ENCODE data around the gene RAD50.
"Not testable (repeated sequence)": the region's sequence is repeated elsewhere in the genome, so short reads cannot be mapped to it uniquely, and the experiment has no call there.

RAD50 gene

DNA sequence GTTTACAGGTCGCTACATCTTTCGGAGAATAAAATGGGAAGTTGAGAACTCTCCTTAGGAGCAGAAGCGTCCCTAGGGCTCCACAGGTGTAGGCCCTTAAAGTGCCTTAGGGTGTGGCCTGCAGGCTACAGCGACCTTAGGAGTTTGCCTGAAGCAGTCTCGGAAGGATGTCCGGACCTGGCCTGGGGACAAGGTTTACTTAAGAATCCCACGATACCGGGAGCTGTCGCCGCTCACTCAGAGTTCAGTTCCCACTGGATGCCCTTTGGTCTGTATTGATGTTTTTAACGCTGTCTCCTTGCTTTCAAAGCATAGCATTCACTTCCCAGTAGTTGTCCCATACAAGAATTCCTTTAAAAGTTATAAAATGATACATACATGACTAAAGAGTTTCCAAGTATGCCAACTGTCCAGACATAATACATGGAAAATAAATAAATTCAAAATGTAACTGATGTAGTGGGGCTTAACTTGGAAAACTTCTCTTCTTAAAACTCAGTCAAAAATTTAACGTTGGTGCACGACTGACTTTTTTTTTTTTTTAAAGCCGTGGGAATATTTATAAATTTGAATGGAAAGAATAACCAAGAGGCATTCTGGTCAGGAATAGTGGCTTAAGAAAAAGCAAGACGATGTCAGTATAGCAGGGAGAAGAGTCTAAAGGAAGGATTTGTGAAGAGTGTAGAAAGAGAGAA is 848 bp downstream of the RAD50 start:
- DNase-seq (ENCODE audit: low read depth) = no peak

- no peak for DNase-seq (ENCODE audit: low read depth)
Observed at GRCh38 chr5:132559383-132560060, 2.7 kb downstream of the RAD50 start.

DNA sequence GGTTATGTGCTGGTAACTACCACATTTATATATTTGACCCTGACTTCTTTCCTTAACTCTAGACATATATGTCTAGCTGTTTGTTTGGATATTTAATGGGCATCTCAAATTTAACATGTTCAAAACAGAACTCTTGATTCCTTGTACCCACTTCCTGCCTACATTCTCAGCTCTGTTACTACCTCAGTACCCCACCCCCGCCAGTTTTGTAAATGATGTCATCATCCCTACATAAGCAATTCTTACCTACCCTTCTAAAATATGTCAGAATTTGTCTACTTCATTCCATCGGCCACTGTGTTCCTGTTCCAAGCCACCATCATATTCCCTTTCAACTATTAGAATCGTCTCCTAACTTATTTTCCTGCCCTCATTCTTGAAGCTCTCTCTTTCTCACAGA is 4.8 kb downstream of the RAD50 start:
- no peak for DNase-seq (ENCODE audit: low read depth)

DNA sequence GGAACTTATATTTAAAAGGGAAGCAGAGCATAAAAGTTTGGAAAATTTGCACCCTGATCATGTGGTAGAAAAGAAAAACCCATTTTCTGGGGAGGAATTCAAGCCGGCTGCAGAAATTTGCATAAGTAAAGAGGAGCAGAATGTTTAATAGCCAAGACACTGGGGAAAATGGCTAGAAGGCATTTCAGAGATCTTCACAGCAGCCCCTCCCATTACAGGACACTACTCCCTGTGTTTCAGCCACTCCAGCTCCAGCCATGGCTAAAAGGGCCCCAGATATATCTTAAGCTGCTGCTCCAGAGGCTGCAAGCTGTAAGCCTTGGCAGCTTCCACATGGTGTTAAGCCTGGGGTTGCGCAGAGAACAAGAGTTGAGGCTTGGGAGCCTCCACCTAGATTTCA is 7.8 kb downstream of the RAD50 start:
- DNase-seq (ENCODE audit: low read depth) = not testable (repeated sequence)

GRCh38 chr5:132566657-132567056 is 9.9 kb downstream of the RAD50 start:
- DNase-seq (ENCODE audit: low read depth) = no peak

- DNase-seq (ENCODE audit: low read depth) = no peak
Observed at GRCh38 chr5:132576123-132576522, 19.3 kb downstream of the RAD50 start.

DNA sequence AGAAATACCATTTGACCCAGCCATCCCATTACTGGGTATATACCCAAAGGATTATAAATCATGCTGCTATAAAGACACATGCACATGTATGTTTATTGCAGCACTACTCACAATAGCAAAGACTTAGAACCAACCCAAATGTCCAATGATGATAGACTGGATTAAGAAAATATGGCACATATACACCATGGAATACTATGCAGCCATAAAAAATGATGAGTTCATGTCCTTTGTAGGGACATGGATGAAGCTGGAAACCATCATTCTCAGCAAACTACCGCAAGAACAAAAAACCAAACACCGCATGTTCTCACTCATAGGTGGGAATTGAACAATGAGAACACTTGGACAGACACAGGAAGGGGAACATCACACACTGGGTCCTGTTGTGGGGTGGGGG is 27.8 kb downstream of the RAD50 start:
- not testable (repeated sequence) for DNase-seq (ENCODE audit: low read depth)

DNA sequence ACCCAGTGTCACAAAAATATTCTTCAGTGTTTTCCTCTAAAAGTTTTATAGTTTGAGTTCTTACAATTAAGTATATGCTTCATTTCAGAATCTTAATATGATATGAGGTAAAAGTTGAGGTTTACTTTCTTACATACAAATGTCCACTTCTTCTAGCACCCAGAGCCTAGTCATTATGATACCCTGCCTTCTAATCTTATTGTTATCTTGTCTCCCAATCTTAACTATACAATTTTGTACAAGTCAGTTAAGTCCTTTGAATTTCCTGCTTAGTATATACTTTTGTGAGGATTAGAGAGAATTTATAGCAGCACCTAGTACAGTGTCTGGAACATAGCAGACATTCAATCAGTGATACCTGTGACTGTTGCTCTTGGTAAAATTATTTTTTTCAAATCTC is 29.3 kb downstream of the RAD50 start:
- DNase-seq (ENCODE audit: low read depth) = no peak

DNA sequence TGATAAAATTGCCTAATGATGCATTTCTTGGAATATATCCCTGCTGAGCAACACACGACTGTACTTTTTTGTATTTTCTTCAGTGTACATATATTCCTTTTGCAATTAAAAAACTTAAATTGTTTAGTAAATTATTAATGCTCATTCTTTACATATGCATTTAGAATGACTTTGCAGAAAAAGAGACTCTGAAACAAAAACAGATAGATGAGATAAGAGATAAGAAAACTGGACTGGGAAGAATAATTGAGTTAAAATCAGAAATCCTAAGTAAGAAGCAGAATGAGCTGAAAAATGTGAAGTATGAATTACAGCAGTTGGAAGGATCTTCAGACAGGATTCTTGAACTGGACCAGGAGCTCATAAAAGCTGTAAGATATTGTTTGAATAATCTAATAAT is 32.7 kb downstream of the RAD50 start:
- DNase-seq (ENCODE audit: low read depth) = no peak

GRCh38 chr5:132591145-132591544 is 34.4 kb downstream of the RAD50 start:
- no peak for DNase-seq (ENCODE audit: low read depth)

DNA sequence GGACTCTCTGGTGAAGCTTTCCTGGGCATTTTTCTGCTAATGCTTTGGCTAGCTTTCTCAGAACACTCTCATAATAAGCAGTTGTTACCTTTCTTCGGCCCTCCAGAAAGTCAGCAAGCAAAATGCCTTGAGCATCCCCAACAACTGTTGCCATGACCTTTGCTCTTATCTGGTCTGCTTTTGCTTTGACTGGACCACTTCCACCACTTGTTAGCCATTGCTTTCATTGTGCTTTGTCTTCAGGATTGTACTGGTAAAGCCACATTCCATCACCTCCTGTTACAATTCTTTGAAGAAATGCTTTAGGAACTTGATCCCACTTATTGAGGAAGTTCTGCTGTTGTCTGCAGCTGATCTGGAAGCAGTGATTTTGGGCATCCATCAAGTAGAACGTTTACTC is 35.7 kb downstream of the RAD50 start:
- DNase-seq (ENCODE audit: low read depth) = no peak

GRCh38 chr5:132594170-132594569 is 37.4 kb downstream of the RAD50 start:
- DNase-seq (ENCODE audit: low read depth) = no peak

- DNase-seq (ENCODE audit: low read depth) = no peak
Observed at GRCh38 chr5:132595624-132596023, 38.8 kb downstream of the RAD50 start.

DNA sequence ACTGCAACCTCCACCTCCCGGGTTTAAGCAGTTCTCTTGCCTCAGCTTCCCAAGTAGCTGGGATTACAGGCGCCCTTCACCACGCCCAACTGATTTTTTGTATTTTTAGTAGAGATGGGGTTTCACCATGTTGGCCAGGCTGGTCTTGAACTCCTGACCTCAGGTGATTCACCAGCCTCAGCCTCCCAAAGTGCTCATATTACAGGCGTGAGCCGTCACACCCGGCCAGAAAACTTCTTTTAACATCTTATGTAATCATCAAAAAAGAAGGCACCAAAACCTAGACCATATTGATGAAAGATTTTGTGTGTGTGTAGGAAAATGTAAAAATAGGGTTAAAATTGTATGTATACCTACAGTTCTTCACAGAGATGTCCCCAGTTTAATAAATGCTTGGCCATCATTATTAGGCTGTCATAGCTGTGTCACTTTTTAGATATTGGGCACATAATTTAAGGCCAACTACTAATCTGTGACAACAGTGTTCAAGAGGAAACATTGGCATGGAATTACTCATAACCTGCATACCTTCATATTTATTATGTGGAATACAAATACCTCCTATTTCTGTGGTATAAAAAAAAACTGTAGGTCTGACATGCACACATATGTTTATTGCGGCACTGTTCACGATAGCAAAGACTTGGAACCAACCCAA is 44.4 kb downstream of the RAD50 start:
- DNase-seq (ENCODE audit: low read depth) = no peak

DNA sequence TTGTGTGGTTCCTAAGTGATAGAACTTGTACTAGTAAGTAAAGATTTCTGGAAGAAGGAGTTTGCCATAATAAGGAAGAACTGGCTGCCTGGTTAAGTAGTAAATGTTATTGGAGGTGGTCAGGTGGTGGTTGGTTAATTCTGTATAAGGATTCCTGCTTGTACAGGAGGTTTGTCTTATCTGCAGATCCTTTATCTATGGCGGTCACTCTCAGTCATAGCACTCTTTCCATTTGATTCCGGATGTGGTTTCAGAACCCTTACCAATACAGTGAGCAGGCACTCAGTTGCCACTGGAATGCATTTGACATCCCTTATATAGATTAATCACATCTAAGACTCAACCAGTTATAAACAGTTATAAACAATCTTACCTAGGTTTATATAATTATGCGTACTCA is 50.3 kb downstream of the RAD50 start:
- DNase-seq (ENCODE audit: low read depth) = no peak

- DNase-seq (ENCODE audit: low read depth) = no peak
Observed at GRCh38 chr5:132608107-132608506, 51.3 kb downstream of the RAD50 start.

DNA sequence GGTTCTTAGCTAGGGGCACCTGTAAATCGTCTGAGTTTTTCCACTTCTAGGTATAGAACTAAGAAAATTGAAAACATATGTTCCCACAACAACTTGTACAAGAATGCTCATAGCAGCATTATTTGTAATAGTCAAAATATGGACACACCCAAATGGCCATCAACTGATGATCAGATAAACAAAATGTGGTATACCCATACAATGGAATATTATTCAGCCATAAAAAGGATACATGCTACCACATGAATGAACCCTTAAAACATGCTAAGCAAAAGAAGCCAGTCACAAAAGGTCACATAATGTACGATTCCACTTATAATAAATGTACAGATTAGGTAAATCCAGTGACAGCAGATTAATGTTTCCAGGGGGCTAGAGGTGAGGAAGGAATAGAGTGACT is 55.2 kb downstream of the RAD50 start:
- no peak for DNase-seq (ENCODE audit: low read depth)

GRCh38 chr5:132612846-132613245 is 56.1 kb downstream of the RAD50 start:
- no peak for DNase-seq (ENCODE audit: low read depth)

- DNase-seq (ENCODE audit: low read depth) = no peak
Observed at GRCh38 chr5:132621699-132622098, 64.9 kb downstream of the RAD50 start.

DNA sequence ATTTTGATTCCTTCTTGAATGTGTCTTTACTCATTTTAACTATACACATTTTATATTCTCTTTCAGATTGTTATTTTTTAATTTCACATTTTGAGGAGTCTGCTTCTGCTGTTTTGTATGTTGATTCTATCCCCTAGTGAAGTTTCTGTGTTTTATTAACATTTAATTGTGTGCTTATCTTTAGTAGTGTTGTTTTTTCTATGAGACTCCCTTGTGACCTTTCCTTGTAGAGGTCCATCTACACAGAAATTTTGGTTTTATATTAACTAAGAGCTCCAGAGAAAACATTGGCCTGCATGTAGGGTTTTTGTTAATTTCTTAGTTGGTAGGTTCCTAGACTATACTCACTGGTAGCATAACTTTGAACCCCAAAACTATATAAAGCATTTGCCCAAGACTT is 65.8 kb downstream of the RAD50 start:
- DNase-seq (ENCODE audit: low read depth) = no peak

GRCh38 chr5:132627470-132627869 is 70.7 kb downstream of the RAD50 start:
- DNase-seq (ENCODE audit: low read depth) = no peak

GRCh38 chr5:132628814-132629213 is 72.0 kb downstream of the RAD50 start:
- DNase-seq (ENCODE audit: low read depth) = no peak

DNA sequence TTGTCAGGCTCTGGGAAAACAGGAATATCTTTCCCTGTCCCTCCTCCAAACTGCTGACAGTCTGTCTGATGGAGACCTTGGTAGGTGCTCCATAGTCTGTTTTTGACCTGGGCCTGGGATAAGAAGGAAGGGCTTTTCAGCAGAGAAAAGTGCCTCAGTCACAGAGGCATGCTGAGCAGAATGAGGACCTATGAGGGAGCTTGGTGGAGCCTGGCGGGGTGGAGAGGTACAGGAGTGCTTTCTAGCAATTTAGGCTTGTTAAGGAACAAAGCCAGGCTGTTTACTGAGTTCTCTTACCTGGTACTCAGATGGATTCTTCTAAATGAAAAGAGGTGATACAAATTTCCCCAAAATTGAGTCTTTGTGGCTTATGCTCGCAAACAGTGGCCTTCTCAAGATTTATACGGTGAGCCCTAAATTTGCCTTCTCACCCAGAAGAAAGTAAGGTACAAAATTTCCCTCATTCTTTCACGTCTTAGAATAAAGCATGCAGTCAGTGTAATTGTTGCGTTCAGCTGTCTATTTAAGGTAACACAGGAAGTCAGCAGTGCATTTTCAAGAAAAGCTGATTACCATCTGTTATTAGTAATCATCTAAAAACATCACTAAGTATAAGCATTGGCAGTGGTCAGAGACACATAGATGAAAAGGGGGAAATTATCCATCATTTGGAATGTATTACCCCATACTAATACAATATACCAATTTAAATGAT is 72.6 kb downstream of the RAD50 start:
- DNase-seq (ENCODE audit: low read depth) = no peak
